Measurements from ENCODE around the gene NBPF1. TPM values are rescaled to one million over a fixed set of nuclear protein-coding genes. Genes with fewer than 3 reads are reported as not detected.
"Not testable (repeated sequence)": the region's sequence is repeated elsewhere in the genome, so short reads cannot be mapped to it uniquely, and the experiment has no call there.

The NBPF1 gene
- total RNA-seq, result 10 to 100 TPM; 46.4 to 48.1 TPM
- polyA plus RNA-seq, result 10 to 100 TPM in 2 of 3 donors, 1 to 10 TPM in 1; 9.1 to 18.9 (median 13.2) TPM
- 13.6 to 53.3 (median 46.2) reads per million in 6 experiments for total RNA-seq

DNA sequence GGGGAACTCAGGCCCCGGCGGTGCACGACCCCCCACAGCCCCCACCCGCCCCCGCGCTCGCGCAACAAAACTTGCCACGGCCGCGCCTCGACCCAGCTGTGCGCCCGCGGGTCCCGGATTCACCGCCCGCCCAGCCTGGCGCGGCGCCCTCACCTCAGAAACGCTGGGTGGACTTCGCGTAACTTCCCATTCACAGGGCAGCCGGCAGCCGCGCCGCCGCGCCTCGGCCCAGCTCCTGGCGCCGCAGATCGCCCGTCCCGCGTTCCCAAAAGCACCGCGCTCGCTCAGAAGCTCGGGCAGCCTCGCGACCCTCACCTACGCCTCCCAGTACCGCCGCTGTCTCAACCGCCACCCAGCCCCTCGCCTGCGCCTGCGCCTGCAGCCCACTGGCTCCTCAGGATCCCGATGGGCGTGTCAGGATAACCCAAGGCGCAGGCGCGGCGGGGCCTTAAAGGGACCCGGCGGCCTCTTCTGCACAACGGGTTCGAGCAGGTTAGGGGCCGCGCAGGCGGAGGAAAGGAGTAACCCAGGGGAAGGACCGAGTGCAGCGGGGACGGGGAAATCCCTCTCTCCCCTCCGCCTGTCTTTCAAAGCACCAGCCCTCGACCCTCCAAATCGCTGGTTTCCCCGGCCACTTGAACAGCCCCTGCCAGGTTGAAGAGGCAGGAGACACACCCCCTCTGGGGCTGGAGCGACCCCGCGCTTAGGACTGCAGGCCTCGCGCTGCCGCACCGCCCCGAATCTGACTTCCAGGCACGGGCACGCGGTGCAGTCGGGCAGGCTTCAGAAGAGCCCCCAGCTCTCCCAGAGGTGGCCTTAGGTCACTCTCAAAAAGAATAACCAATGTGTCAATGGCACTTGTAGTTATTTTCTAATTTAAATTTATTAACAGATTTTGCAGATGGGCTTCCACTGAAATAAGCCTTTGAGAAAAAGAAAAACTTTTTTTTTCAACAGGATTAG lies at the start of gene NBPF1:
NBPF1 (minus strand) TSS at position 380 of the 963 bp plus-strand sequence.
- ATAC-seq (peak; percentile 93), DNase-seq (peak; percentile 80 to 97 (median 90))
- Mint-ChIP-seq H3K9me3 (no peaks in the 10 kb centered on the region), H3K27ac (no peak within 1 kb of the TSS), H3K36me3 (no peaks in the 10 kb centered on the region), H3K27me3 (no peaks in the 10 kb centered on the region), H3K4me3 (no peak within 1 kb of the TSS), H3K4me1 (no peaks in the 10 kb centered on the region)
- POLR2A ChIA-PET, result interaction anchor here (0.6 to 1.9 kb wide), 9 partner anchors 11 to 388 kb away, joined by 3 to 9 read pairs (median 3); no protein-coding TSS in a partner anchor

DNA sequence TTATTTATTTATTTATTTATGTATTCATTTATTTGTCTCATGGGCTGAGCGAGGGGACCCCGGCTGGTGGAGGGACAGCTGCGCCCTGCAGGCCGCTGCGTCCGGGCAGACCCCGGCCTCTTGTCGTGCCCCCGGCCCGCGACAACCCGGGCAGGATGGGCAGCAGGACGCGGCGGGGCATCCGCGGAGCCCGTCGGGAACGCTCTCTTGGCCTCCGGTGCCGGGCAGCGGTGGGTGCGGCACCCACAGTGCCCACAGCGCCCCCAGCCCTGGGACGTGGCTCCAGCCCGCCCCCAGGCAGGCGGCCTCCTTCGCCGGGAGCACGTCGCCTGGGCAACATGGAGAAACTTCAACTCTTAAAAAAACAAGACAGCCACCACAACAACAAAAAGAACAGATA lies 44.9 kb upstream of the NBPF1 start:
- H3K9me3 Mint-ChIP-seq, H3K4me3 Mint-ChIP-seq, H3K27ac Mint-ChIP-seq, H3K27me3 Mint-ChIP-seq, H3K4me1 Mint-ChIP-seq, ATAC-seq, POLR2A ChIA-PET, H3K36me3 Mint-ChIP-seq, DNase-seq: not testable (repeated sequence)

DNA sequence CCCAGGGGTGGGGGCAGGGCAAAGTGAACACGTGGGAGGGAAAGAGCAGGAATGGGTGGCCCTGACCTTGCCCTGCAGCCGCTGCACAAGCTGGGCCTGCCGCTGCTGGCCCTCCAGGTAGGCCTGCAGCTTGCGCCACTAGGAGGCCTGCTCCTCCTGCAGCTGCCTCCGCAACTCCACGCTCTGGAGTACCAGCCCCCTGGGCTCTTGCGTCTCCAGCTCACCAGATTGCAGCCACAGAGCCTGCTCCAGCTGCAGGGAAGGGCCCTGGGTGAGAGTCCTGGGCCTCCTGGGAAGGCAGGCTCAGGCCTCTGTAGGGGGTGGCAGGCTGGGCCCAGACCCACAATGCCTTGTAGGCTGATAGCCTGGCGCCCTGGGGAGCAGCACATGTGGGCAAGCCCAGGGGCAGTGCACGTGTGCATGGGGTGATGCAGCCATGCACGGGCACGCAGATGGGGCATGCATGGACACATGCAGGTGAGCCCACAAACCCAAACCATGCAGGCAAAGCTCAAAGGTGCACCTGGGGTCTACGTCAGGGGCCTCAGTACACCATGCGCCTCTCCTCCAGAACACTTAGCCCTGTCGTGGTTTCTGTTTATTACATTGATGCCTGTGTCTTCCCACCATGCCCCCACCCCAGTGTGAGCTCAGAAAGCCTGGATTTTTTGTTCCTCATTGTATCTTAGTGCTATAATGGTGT lies 43.8 kb upstream of the NBPF1 start:
- H3K36me3 Mint-ChIP-seq, ATAC-seq, POLR2A ChIA-PET, H3K4me3 Mint-ChIP-seq, H3K4me1 Mint-ChIP-seq, DNase-seq, H3K27me3 Mint-ChIP-seq, H3K27ac Mint-ChIP-seq, H3K9me3 Mint-ChIP-seq: not testable (repeated sequence)

DNA sequence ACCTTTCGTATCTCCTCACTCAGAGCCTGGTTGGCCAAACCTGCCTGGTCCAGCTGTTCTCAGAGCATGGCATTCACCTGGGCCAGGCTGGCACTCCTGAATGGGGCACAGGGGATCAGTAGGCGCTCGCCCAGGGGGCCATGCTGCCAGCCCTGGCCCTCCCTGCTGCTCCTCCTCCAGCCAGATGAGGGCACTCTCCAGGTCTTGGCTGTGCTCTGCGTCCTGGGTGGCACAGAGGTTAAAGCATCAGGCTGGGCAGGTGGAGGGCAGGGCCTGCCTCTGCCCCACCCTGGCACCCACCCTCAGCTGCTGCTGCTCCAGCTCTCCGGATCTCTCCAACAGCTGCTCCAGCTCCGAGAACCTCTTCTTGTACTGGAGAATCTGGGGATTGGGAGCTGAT lies 43.2 kb upstream of the NBPF1 start:
- ATAC-seq (peak; percentile 67 to 70), DNase-seq (peak in 1 of 10 donors; percentile 53)
- H3K27ac Mint-ChIP-seq, H3K36me3 Mint-ChIP-seq, H3K9me3 Mint-ChIP-seq, H3K4me1 Mint-ChIP-seq, POLR2A ChIA-PET, H3K4me3 Mint-ChIP-seq, H3K27me3 Mint-ChIP-seq: not testable (repeated sequence)

DNA sequence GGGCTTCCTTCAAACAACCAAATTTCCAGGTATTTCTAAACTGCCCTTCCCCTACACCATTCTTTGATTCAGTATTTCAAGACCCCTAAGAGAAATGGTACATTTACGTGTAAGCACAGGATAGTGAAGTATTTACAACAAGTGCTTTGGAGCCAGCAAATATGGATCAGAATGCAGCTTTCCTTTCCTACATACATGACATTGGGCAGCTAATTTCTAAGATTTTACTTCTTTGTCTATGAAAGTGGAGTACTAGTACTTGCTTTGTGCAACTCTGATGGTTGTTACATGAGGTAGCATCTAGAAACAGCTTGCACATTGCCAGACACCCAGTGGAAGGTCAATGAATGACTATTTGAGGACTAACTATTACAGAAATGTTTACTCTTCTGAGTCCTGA lies 38.2 kb upstream of the NBPF1 start:
- H3K4me1 Mint-ChIP-seq, POLR2A ChIA-PET, H3K9me3 Mint-ChIP-seq, H3K27ac Mint-ChIP-seq, H3K27me3 Mint-ChIP-seq, H3K4me3 Mint-ChIP-seq, ATAC-seq, DNase-seq, H3K36me3 Mint-ChIP-seq: not testable (repeated sequence)

DNA sequence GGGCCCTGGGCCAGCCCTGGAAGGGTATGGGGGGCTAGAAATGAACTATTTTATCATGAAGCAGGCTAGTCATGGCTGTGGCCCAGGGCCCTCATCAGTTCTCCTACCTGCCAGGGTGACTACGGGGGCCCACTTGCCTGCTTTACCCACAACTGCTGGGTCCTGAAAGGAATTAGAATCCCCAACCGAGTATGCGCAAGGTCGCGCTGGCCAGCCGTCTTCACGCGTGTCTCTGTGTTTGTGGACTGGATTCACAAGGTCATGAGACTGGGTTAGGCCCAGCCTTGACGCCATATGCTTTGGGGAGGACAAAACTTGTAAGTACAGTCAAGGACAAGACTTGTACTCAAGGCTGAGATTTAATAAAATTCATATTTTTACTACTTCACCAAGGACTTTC lies 36.6 kb upstream of the NBPF1 start:
- H3K9me3 Mint-ChIP-seq, H3K27me3 Mint-ChIP-seq, H3K4me3 Mint-ChIP-seq, H3K27ac Mint-ChIP-seq, H3K36me3 Mint-ChIP-seq, H3K4me1 Mint-ChIP-seq, ATAC-seq, POLR2A ChIA-PET: not testable (repeated sequence)
- DNase-seq, result peak in 2 of 10 donors; percentile 1 to 17

DNA sequence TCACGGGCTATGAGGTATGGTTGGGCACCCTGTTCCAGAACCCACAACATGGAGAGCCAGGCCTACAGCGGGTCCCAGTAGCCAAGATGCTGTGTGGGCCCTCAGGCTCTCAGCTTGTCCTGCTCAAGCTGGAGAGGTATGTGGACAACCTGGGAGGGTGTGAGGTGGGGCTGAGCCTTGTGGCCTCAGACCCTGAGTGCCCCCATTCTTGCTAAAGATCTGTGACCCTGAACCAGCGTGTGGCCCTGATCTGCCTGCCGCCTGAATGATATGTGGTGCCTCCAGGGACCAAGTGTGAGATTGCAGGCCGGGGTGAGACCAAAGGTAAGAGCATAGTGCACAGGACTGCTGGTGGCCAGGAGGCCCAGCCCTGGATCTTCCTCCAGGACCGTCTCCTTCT lies 36.0 kb upstream of the NBPF1 start:
- H3K27ac Mint-ChIP-seq, ATAC-seq, H3K36me3 Mint-ChIP-seq, H3K27me3 Mint-ChIP-seq, POLR2A ChIA-PET, H3K9me3 Mint-ChIP-seq, H3K4me1 Mint-ChIP-seq: not testable (repeated sequence)
- peak overlapping the region in 3 of 10 donors; percentile 14 to 46 (median 23) for H3K4me3 Mint-ChIP-seq
- DNase-seq, result peak in 2 of 10 donors; percentile 5 to 17

DNA sequence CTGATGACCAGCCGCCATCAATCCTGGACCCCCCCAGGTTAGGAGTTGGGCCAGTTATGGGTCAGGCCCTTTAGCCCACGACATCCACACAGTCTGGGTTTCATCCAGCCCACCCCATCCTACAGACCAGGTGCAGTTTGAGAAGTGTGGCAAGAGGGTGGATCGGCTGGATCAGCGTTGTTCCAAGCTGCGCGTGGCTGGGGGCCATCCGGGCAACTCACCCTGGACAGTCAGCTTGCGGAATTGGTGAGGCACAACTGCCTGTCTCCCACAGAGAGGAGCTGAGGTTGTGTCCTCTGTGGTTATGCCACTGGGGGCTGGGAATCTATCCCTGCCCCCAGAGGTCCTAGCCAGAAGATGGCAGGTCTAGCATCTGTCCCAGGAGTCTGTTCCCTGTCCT lies 35.4 kb upstream of the NBPF1 start:
- H3K27ac Mint-ChIP-seq, H3K27me3 Mint-ChIP-seq, H3K36me3 Mint-ChIP-seq, POLR2A ChIA-PET, H3K9me3 Mint-ChIP-seq, H3K4me1 Mint-ChIP-seq, ATAC-seq: not testable (repeated sequence)
- peak overlapping the region in 2 of 10 donors; percentile 48 to 60 for H3K4me3 Mint-ChIP-seq
- peak in 1 of 10 donors; percentile 16 for DNase-seq

DNA sequence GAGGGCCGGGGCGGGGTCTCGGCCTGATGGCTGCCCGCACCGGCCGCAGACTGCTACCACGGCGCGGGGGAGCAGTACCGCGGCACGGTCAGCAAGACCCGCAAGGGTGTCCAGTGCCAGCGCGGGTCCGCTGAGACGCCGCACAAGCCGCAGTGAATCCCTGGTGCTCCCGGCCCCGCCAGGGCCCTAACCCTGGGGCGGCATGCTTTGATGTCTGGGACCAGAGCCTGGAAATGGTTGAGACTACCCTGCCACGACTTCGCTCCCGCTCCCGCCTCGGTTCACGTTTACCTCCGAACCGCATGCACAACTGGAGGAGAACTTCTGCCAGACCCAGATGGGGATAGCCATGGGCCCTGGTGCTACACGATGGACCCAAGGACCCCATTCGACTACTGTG lies 34.9 kb upstream of the NBPF1 start:
- H3K9me3 Mint-ChIP-seq, ATAC-seq, H3K27ac Mint-ChIP-seq, H3K27me3 Mint-ChIP-seq, H3K4me1 Mint-ChIP-seq, POLR2A ChIA-PET, H3K36me3 Mint-ChIP-seq: not testable (repeated sequence)
- peak in 2 of 10 donors; percentile 11 to 17 for DNase-seq
- H3K4me3 Mint-ChIP-seq, result peak overlapping the region in 3 of 10 donors; percentile 40 to 60 (median 48)

DNA sequence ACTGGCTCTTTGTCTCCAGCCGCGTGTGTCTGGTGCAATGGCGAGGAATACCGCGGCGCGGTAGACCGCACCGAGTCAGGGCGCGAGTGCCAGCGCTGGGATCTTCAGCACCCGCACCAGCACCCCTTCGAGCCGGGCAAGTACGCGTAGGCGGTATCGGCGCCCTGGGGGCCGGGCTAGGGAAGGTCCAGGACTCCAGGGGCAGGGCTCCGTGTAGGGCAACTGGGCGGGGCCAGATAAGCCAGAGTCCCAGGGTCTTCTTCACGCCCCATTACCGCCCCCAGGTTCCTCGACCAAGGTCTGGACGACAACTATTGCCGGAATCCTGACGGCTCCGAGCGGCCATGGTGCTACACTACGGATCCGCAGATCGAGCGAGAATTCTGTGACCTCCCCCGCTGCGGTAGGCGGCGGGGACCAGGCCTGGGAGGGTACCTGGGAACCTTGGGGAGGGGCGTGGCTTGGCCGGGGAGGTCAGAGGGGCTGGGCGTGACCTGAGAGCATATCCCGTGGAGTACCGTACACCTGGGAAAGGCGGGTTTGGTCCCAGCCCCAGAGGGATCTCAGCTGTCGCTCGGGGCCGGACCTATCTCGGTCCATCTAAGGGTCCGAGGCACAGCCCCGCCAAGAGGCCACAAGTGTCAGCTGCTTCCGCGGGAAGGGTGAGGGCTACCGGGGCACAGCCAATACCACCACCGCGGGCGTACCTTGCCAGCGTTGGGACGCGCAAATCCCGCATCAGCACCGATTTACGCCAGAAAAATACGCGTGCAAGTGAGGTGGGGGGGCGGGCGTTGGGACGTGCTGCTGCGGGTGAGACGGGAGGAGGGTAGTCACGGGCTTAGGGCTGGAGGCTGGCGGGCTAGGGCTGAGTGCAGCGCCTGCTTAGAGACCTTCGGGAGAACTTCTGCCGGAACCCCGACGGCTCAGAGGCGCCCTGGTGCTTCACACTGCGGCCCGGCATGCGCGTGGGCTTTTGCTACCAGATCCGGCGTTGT lies 34.1 kb upstream of the NBPF1 start:
- POLR2A ChIA-PET, H3K27me3 Mint-ChIP-seq, H3K9me3 Mint-ChIP-seq, H3K36me3 Mint-ChIP-seq, H3K4me1 Mint-ChIP-seq: not testable (repeated sequence)
- Mint-ChIP-seq H3K4me3 (peak overlapping the region; percentile 36 to 85 (median 70)), H3K27ac (peak overlapping the region in 5 of 10 donors; percentile 23 to 85 (median 67))
- DNase-seq (peak in 9 of 10 donors; percentile 5 to 79 (median 45)), ATAC-seq (peak; percentile 21 to 27)

DNA sequence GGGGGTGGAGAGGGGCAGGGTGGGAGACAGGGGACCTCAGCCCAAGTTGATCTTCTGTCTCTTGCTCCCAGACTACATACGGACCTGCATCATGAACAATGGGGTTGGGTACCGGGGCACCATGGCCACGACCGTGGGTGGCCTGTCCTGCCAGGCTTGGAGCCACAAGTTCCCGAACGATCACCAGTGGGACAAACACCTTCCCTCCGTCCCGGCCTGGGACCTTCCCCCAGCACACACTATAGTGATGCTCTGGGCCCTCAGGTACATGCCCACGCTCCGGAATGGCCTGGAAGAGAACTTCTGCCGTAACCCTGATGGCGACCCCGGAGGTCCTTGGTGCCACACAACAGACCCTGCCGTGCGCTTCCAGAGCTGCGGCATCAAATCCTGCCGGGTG lies 33.4 kb upstream of the NBPF1 start:
- Mint-ChIP-seq H3K4me3 (peak overlapping the region in 1 of 10 donors; percentile 83), H3K27ac (peak overlapping the region in 3 of 10 donors; percentile 46 to 76 (median 57))
- H3K9me3 Mint-ChIP-seq, H3K4me1 Mint-ChIP-seq, DNase-seq, H3K36me3 Mint-ChIP-seq, POLR2A ChIA-PET, H3K27me3 Mint-ChIP-seq, ATAC-seq: not testable (repeated sequence)

DNA sequence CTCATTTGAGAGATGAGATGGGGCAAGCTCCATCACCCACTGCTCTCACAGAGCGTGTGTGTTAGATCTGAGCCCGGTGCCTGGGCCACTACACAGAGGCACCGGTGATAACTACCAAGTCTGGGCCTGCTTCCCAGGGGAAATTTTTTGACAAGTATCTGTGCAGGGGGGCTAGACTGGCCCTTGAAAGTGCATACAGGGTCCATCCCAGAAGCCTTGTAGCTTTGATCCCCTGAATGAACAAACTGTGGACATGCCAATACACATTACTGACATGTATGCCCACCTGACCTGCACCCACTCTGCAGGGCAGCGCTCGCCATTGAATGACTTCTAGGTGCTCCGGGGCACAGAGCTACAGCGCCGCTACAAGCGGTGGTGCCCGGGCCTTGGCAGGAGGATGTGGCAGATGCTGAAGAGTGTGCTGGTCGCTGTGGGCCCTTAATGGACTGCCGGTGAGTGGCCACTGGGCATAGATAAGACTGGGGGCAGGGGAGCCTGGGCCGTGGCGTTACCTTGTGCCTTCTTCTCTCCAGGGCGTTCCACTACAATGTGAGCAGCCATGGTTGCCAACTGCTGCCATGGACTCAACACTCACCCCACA lies 32.8 kb upstream of the NBPF1 start:
- H3K9me3 Mint-ChIP-seq, H3K27me3 Mint-ChIP-seq: not testable (repeated sequence)
- DNase-seq, result peak in 4 of 10 donors; percentile 0 to 60 (median 8)

More for the DNA sequence above, 32.8 kb upstream of the NBPF1 start:
- POLR2A ChIA-PET, result interaction anchor here (0.8 kb wide), 1 partner anchor 259 kb away, joined by 3 read pairs; no protein-coding TSS in a partner anchor
- H3K27ac Mint-ChIP-seq, result peak overlapping the region in 5 of 10 donors; percentile 51 to 76 (median 63)
- not testable (repeated sequence) for ATAC-seq, H3K36me3 Mint-ChIP-seq, H3K4me1 Mint-ChIP-seq
- peak overlapping the region in 5 of 10 donors; percentile 28 to 83 (median 48) for H3K4me3 Mint-ChIP-seq
